Activated CD4-positive, alpha-beta T cell treated with anti-CD3 and anti-CD28 coated beads, Interleukin-2, Interleukin-4, amounts not matched to agents 100 ng/mL and 50 ng/mL, durations not matched to agents 16 hours and 8 hours (primary cell): ENCODE results near the gene ASIC5.
"Not testable (repeated sequence)": the region's sequence is repeated elsewhere in the genome, so short reads cannot be mapped to it uniquely, and the experiment has no call there.

Experiments used
- DNase-seq: peaks from one replicate; pipeline ENCODE4 v3.0.0-alpha.2; 2020; ENCODE audit warnings: low spot score

ASIC5 gene

GRCh38 chr4:155866177-155866576 lies at the start of gene ASIC5:
TSS of gene ASIC5 (minus strand) at chr4:155866277. CDS start at chr4:155866226, 51 bp downstream.
- no peak for DNase-seq

GRCh38 chr4:155914782-155915181 lies 48.7 kb upstream of the ASIC5 start:
- no peak for DNase-seq

- peak; percentile 3 for DNase-seq
These were observed 45.8 kb upstream of the ASIC5 start for GRCh38 chr4:155911905-155912304.

GRCh38 chr4:155909615-155910226 lies 43.6 kb upstream of the ASIC5 start:
- no peak for DNase-seq

GRCh38 chr4:155908187-155909139 lies 42.4 kb upstream of the ASIC5 start:
- no peak for DNase-seq

- no peak for DNase-seq
These were observed 41.5 kb upstream of the ASIC5 start for GRCh38 chr4:155907556-155907955.

GRCh38 chr4:155906554-155907247 lies 40.6 kb upstream of the ASIC5 start:
- no peak for DNase-seq

- no peak for DNase-seq
These were observed 38.3 kb upstream of the ASIC5 start for GRCh38 chr4:155904331-155904730.

GRCh38 chr4:155903453-155903852 lies 37.4 kb upstream of the ASIC5 start, which contains the start of gene TDO2:
TSS of gene TDO2 (plus strand) at chr4:155903696. CDS start at chr4:155903759, 63 bp downstream.
- DNase-seq = no peak

GRCh38 chr4:155901013-155901412 lies 34.9 kb upstream of the ASIC5 start:
- no peak for DNase-seq

- DNase-seq = no peak
These were observed 34.3 kb upstream of the ASIC5 start for GRCh38 chr4:155900381-155900780.

GRCh38 chr4:155899891-155900290 lies 33.8 kb upstream of the ASIC5 start:
- DNase-seq = no peak

GRCh38 chr4:155898371-155898770 lies 32.3 kb upstream of the ASIC5 start:
- not testable (repeated sequence) for DNase-seq

GRCh38 chr4:155891058-155891457 lies 25.0 kb upstream of the ASIC5 start:
- no peak for DNase-seq

- DNase-seq = no peak
These were observed 23.9 kb upstream of the ASIC5 start for GRCh38 chr4:155889946-155890345.

- no peak for DNase-seq
These were observed 23.1 kb upstream of the ASIC5 start for GRCh38 chr4:155889031-155889793.

- DNase-seq = no peak
These were observed 21.9 kb upstream of the ASIC5 start for GRCh38 chr4:155887847-155888570.

- DNase-seq = no peak
These were observed 21.0 kb upstream of the ASIC5 start for GRCh38 chr4:155887045-155887444.

- DNase-seq = no peak
These were observed 19.6 kb upstream of the ASIC5 start for GRCh38 chr4:155885666-155886065.

- no peak for DNase-seq
These were observed 17.8 kb upstream of the ASIC5 start for GRCh38 chr4:155883895-155884294.

- DNase-seq = no peak
These were observed 15.5 kb upstream of the ASIC5 start for GRCh38 chr4:155881555-155881954.
